IPS DF 19.7 (cell line): ENCODE measurements around the gene UBXN1.
"Not testable (repeated sequence)": the region's sequence is repeated elsewhere in the genome, so short reads cannot be mapped to it uniquely, and the experiment has no call there.

Experiments
- DNase-seq: peaks from one replicate; pipeline ENCODE4 v3.0.0-alpha.2; 2013; ENCODE audit warnings: low read depth, low spot score

Gene UBXN1

GRCh38 chr11:62708392-62708791 lies 29.5 kb upstream of the UBXN1 start:
- no peak for DNase-seq

- DNase-seq, result peak; percentile 95
Measured at GRCh38 chr11:62707277-62707861, 28.5 kb upstream of the UBXN1 start, which contains the start of the genes BSCL2 and GNG3. Gene BSCL2, minus strand, starts transcription at chr11:62707424. Its CDS starts 229 bp downstream, at chr11:62707195. Gene GNG3, plus strand, starts transcription at chr11:62707676. Its CDS starts 620 bp downstream, at chr11:62708296.

- DNase-seq, result no peak
Measured at GRCh38 chr11:62706850-62707247, 28.0 kb upstream of the UBXN1 start.

GRCh38 chr11:62705880-62706849 lies 27.3 kb upstream of the UBXN1 start:
- DNase-seq, result no peak

- no peak for DNase-seq
Measured at GRCh38 chr11:62705413-62705812, 26.5 kb upstream of the UBXN1 start.

GRCh38 chr11:62703921-62704320 lies 25.0 kb upstream of the UBXN1 start:
- DNase-seq, result not testable (repeated sequence)

- DNase-seq, result no peak
Measured at GRCh38 chr11:62702246-62702645, 23.4 kb upstream of the UBXN1 start.

- peak; percentile 68 for DNase-seq
Measured at GRCh38 chr11:62694455-62695167, 15.7 kb upstream of the UBXN1 start.

- DNase-seq, result not testable (repeated sequence)
Measured at GRCh38 chr11:62693624-62694023, 14.8 kb upstream of the UBXN1 start.

- no peak for DNase-seq
Measured at GRCh38 chr11:62689421-62690183, 10.7 kb upstream of the UBXN1 start, which contains the start of gene LRRN4CL. Gene LRRN4CL, minus strand, starts transcription at chr11:62689530. Its CDS starts 1,022 bp downstream, at chr11:62688508.

GRCh38 chr11:62688491-62688890 lies 9.6 kb upstream of the UBXN1 start:
- DNase-seq, result no peak

GRCh38 chr11:62687508-62688396 lies 8.9 kb upstream of the UBXN1 start:
- no peak for DNase-seq

- DNase-seq, result no peak
Measured at GRCh38 chr11:62682518-62682917, 3.6 kb upstream of the UBXN1 start.

- DNase-seq, result no peak
Measured at GRCh38 chr11:62680825-62681240, 2.0 kb upstream of the UBXN1 start.

- no peak for DNase-seq
Measured at GRCh38 chr11:62678433-62678769, 472 bp downstream of the UBXN1 start.

- DNase-seq, result no peak
Measured at GRCh38 chr11:62677714-62678113, 1.2 kb downstream of the UBXN1 start.

- no peak for DNase-seq
Measured at GRCh38 chr11:62677156-62677555, 1.7 kb downstream of the UBXN1 start.

GRCh38 chr11:62676698-62677097 lies 2.2 kb downstream of the UBXN1 start:
- no peak for DNase-seq

GRCh38 chr11:62675415-62675814 lies 3.5 kb downstream of the UBXN1 start:
- DNase-seq, result not testable (repeated sequence)

GRCh38 chr11:62673196-62673525 lies 5.7 kb downstream of the UBXN1 start:
- DNase-seq, result no peak
